ENCODE results near the gene SALL3.

The SALL3 gene

DNA sequence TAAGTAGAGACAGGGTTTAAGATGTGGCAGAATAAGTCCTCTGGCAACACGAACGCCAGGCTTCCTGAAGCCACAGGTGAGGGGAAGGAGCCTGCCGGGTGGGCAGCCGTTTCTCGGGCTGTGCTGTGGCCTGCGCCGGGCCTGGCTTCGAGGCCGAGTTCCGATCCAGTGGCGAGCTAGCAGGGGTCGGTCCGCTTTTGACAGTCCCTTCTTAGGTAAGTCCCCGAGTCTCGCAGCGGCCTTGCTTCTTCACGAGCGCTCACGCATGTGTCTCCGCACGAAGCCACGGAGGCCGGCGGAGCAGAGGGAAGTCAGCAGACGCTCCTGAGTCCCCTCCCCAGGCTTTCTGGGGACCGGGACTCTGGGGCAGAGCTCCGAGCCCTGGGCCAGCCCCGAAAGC is 26.0 kb downstream of the SALL3 start:
- no peaks in the 10 kb centered on the region for H3K36me3 Mint-ChIP-seq
- H3K9me3 Mint-ChIP-seq: no peaks in the 10 kb centered on the region
- no peak overlapping the region for H3K27ac Mint-ChIP-seq
- peaks cover 3% of the 10 kb centered on the region for H3K27me3 Mint-ChIP-seq
- H3K4me3 Mint-ChIP-seq: no peak overlapping the region
- H3K4me1 Mint-ChIP-seq: no peaks in the 10 kb centered on the region

DNA sequence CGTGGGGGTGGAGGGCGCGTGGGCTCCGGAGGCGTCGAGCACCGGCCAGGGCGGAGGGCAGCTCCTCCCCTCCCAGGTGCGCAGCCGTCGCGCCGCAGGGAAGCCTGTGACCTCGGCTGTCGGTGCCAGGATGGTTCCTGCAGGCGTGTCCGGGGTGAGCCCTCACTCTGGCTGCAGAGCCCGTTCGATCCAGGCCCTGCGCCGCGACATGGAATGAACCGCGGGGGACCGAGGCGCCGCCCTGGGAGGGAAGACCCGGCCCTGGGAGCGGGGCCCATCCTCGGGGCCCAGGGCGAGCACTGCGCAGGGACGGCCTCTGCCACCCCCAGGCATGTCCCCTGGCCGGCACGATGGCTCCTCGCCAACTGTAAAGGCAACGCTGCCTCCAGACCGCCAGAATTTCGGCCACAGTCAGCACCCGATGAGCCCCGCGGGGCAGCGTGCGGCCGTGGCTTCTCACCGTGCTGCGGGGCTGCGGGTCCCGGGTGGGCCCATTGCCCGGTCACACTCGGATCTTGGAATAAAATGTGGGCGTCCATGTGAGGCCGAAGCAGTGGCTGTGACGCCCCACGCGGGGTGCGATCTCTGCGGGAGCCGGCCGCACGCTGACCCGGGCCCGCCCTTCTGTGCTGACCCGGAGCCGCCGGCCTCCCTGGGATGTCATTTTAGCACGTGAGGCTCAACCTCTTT is 26.6 kb downstream of the SALL3 start:
- no peak overlapping the region for H3K4me3 Mint-ChIP-seq
- no peak overlapping the region for H3K27ac Mint-ChIP-seq
- no peaks in the 10 kb centered on the region for H3K4me1 Mint-ChIP-seq
- no peaks in the 10 kb centered on the region for H3K9me3 Mint-ChIP-seq
- peaks cover 3% of the 10 kb centered on the region for H3K27me3 Mint-ChIP-seq
- H3K36me3 Mint-ChIP-seq: no peaks in the 10 kb centered on the region

DNA sequence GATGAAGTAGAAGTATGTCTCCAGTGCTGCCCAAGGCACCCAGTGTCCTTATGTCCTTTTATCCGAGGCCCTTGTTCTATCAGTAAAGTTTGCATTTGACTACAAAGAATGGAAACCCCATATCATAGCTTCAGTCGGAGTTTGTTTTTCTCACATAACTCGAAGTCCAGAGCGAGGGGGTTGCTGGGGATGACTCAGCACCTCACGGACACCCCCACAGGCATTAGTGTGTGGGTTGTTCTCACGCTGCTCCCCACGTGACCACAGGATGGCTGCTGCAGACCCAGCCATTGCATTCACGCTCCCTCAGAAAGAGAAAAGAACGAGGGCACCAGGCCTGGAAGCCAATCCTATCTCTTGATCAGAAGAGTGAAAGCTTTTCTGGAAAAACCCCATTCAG is 27.8 kb downstream of the SALL3 start:
- H3K9me3 Mint-ChIP-seq: no peaks in the 10 kb centered on the region
- peaks cover 4% of the 10 kb centered on the region for H3K27me3 Mint-ChIP-seq
- H3K36me3 Mint-ChIP-seq: no peaks in the 10 kb centered on the region
- H3K4me3 Mint-ChIP-seq: no peak overlapping the region
- H3K4me1 Mint-ChIP-seq: no peaks in the 10 kb centered on the region
- no peak overlapping the region for H3K27ac Mint-ChIP-seq

DNA sequence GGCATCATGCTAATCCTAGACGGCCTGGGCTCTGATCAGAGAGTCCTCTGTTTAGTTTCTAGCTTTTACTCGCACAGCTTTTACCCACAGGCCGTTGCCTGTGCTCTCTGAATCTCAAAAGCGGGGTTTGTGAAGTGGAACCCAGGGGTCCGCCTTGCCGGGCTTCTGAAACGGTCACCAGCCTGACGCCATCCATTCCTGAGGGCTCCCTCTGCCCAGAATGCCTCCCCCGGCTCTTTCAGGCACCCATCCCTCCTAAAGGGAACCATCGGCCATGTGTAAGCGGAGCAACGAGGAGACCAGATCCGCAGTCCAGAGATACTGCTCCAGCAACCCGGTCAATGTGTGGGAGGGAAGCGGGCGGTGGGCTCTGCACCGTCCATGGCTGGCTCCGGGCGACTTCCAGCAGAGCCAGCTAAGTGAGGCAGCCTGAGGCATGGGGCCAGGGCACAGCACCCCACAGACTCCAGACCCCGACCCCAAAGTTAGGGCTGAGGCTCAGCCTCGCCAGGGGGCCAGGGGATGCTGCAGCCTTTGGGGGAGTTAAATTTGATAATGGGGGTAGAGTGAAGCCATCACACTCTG is 28.8 kb downstream of the SALL3 start:
- Mint-ChIP-seq H3K4me1 (no peaks in the 10 kb centered on the region), H3K27ac (no peak overlapping the region), H3K27me3 (peaks cover 4% of the 10 kb centered on the region), H3K9me3 (no peaks in the 10 kb centered on the region), H3K4me3 (no peak overlapping the region), H3K36me3 (no peaks in the 10 kb centered on the region)

DNA sequence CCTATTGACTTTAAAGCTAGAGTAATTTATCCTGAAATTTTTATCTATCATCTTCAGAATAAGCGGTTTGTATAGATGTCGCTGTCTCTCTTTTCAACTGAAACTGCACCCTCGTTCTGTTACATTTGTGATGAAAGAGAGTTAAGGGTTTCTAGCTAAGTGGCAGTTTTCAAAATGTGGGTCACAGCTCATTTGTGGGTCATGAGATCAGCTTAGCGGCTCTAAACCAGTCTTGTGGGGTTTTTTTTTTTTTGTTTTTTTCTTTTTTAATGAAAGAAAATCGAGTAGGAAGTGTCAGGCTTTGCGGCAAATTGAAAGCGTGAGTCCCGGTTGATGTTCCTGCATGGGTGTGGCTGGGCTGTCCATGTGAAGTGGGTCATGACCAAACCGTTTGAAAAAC is 31.2 kb downstream of the SALL3 start:
- Mint-ChIP-seq H3K27me3 (peaks cover 4% of the 10 kb centered on the region), H3K27ac (no peak overlapping the region), H3K4me1 (no peaks in the 10 kb centered on the region), H3K9me3 (no peaks in the 10 kb centered on the region), H3K4me3 (no peak overlapping the region), H3K36me3 (no peaks in the 10 kb centered on the region)

DNA sequence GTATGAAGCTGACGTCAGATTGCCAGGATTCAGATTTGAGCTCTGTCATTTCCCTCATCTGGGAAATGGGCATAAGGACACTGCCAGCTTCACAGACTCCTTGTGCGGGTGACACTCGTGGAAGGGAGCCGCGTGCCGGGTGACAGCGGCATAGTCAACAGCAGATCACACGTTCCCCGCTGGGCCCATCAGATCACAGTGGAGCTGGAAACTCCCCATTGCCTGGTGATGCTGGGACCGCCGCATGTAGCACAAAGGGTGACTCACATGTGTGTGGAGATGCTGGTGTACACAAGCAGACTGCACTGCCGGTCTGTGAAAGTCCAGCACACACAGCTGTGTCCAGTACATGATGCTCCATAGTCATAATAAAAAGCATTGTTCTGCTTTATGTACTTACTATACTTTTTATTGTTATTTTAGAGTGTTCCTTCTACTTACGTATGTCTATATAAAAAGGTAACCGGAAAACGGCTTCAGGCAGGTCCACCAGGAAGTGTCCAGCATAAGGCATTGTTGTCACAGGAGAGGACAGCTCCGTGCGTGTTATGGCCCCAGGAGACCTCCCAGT is 31.8 kb downstream of the SALL3 start:
- H3K27me3 Mint-ChIP-seq: peaks cover 4% of the 10 kb centered on the region
- no peak overlapping the region for H3K27ac Mint-ChIP-seq
- no peaks in the 10 kb centered on the region for H3K9me3 Mint-ChIP-seq
- H3K4me3 Mint-ChIP-seq: no peak overlapping the region
- no peaks in the 10 kb centered on the region for H3K4me1 Mint-ChIP-seq
- no peaks in the 10 kb centered on the region for H3K36me3 Mint-ChIP-seq

DNA sequence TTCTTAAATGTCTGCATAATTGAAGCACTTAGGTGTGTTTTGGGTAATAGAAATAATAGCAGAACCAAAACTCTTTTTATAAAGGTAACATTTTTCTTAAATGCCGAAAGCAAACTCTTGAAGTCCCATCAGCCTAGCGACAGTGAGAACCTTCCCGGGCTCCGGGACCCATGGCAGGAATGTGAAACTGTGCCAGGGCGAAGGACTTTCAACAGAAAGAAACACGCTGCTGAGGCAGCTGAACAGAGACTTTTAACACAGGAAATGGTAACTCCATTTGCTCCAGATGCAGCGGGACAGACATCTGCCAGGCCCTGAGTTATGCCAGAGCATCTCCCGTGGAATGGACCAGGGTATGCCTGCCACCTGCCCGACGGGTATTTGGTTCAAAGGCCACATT is 34.3 kb downstream of the SALL3 start:
- peaks cover 6% of the 10 kb centered on the region for H3K27me3 Mint-ChIP-seq
- H3K4me3 Mint-ChIP-seq: no peak overlapping the region

DNA sequence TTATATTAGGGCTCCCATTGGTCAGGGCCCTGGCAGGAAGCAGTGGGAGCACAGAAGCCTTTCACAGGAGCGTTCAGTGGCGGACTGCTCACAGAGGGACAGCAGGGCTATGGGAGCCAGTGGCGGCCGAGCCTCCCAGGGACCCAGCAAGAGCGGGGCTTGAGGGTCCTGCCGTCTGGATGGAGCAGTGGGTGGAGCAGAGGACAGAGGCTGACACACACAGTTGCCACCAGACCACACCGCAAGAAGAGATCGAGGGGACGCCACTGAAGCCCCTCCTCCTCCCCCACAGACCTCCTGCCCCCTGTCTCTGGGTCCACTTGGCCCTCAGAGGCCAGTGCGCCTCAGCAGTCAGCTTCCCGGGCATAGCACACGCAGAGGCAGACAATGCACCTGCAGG is 39.3 kb downstream of the SALL3 start:
- Mint-ChIP-seq H3K36me3 (no peaks in the 10 kb centered on the region), H3K27ac (no peak overlapping the region), H3K4me1 (no peaks in the 10 kb centered on the region), H3K4me3 (no peak overlapping the region), H3K9me3 (no peaks in the 10 kb centered on the region), H3K27me3 (peaks cover 4% of the 10 kb centered on the region)

More for the DNA sequence above, 34.3 kb downstream of the SALL3 start:
- Mint-ChIP-seq H3K4me1 (no peaks in the 10 kb centered on the region), H3K36me3 (no peaks in the 10 kb centered on the region), H3K9me3 (no peaks in the 10 kb centered on the region), H3K27ac (no peak overlapping the region)

DNA sequence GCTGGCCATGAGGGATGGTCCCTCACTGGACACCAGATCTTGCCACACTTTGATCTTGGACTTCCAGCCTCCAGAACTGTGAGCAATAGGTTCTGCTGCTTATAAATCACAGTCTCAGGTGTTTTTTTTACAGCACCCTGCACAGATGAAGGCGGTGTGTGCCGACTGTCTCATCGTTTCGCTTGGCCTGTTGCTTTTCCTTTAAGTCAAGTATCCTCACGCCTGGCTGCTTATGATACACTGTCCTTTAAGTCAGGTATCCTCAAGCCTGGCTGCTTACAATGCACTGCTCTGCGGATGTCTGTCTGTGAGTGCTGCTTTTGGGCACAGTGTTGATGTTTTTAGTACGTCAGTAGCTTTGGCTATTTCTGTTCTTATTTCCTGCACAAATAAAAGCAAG is 40.3 kb downstream of the SALL3 start:
- peaks cover 4% of the 10 kb centered on the region for H3K27me3 Mint-ChIP-seq
- H3K36me3 Mint-ChIP-seq: no peaks in the 10 kb centered on the region
- no peak overlapping the region for H3K4me3 Mint-ChIP-seq
- H3K27ac Mint-ChIP-seq: no peak overlapping the region
- H3K9me3 Mint-ChIP-seq: no peaks in the 10 kb centered on the region
- H3K4me1 Mint-ChIP-seq: no peaks in the 10 kb centered on the region

DNA sequence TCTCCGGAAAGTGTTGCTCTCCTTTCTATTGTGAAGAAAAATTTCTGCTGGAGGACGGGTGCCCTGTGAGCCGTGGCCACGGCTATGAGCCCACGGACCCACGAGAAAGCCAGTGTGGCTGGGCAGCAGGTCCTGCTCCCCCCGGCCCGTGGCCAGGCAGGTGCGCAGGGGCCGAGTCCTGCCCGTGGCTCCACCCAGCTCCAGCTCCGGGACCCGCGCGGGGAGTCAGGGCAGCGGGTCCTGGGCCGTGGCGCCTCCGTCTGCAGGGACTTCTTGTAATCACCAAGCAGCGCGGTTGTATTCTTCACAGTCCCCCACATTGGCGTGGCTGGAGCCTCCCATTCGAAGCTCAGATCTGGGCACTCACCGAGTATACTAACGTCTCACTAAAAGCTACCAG is 43.0 kb downstream of the SALL3 start:
- Mint-ChIP-seq H3K36me3 (no peaks in the 10 kb centered on the region), H3K9me3 (peaks cover 2% of the 10 kb centered on the region), H3K27me3 (peaks cover 4% of the 10 kb centered on the region), H3K27ac (no peak overlapping the region), H3K4me3 (no peak overlapping the region), H3K4me1 (no peaks in the 10 kb centered on the region)

DNA sequence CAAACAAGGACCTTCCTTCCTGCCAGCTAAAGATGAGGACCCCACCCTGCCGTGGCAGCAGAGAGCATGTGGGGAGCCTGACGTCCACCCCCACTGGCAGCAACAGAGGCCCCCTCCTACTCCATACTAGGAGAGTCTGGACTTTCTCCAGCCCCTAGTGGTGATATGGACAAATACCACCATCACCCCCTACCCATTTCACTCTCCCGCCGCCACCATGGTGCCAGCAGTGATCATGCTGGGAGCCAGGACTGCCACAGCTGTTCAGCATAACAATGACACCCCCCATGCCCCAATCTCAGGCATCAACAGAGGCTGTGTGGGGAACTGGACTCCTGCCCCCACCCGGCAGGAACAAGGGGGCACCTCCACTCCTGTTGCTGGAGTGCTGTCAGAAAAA is 46.9 kb downstream of the SALL3 start:
- Mint-ChIP-seq H3K27me3 (peaks cover 1% of the 10 kb centered on the region), H3K4me1 (no peaks in the 10 kb centered on the region), H3K36me3 (no peaks in the 10 kb centered on the region), H3K27ac (no peak overlapping the region), H3K9me3 (peaks cover 16% of the 10 kb centered on the region), H3K4me3 (no peak overlapping the region)

DNA sequence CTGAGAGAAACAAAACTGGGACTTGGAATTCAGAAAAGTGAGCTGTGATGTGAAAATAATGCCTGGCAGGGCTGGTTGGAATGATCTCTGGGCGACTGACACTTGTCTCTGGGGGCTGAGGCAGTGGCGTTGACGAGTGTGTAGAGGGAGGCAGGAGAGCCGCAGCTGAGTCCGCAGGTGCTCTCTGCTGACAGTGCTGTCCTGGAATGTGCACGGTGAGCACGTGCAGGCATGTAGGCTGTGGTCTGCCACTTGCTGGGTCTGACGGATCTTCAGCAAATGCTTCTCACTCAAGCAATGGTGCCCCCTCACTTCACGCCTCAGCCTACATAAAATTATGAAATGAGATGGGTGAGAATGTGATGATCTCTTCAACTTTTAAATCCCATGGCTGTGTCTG is 51.1 kb downstream of the SALL3 start:
- no peaks in the 10 kb centered on the region for H3K4me1 Mint-ChIP-seq

DNA sequence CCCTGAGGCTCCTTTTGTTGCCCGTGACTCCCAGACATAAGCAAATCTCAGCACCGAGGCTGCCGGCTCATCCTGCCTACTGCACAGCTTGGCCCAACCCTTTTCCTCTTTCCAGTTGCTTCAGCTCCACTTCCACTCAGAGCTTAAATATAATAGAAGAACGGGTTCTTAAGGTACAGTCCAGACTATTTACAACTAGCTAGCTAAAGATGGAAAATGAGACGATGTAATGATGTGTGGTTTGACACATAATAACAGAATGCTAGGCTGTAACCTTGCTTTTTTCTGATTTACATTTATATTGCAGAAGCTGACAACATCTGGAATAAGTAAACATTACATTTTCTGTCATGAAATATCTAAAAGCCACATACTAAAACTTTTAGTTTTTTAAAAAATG is 62.7 kb downstream of the SALL3 start:
- H3K4me3 Mint-ChIP-seq: no peak overlapping the region
- H3K9me3 Mint-ChIP-seq: no peaks in the 10 kb centered on the region
- peaks cover 3% of the 10 kb centered on the region for H3K27me3 Mint-ChIP-seq
- H3K36me3 Mint-ChIP-seq: no peaks in the 10 kb centered on the region
- no peaks in the 10 kb centered on the region for H3K4me1 Mint-ChIP-seq
- no peak overlapping the region for H3K27ac Mint-ChIP-seq

More for the DNA sequence above, 51.1 kb downstream of the SALL3 start:
- Mint-ChIP-seq H3K36me3 (no peaks in the 10 kb centered on the region), H3K9me3 (peaks cover 16% of the 10 kb centered on the region), H3K27ac (no peak overlapping the region), H3K4me3 (no peak overlapping the region), H3K27me3 (peaks cover 1% of the 10 kb centered on the region)

DNA sequence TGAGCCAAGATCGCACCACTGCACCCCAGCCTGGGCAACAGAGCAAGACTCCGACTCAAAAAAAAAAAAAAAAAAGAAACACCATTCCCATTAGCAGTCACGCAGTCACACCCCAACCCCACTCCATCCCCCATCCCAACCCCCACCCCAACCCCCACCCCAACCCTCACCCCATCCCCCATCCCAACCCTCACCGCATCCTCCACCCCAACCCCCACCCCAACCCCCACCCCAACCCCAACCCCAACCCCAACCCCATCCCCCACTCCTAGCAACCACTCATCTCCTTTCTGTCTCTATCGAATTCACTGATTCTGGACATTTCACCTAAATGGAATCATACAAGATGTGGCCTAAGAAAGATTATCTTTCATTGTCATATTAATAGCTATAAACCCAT is 63.7 kb downstream of the SALL3 start:
- no peaks in the 10 kb centered on the region for H3K4me1 Mint-ChIP-seq
- no peak overlapping the region for H3K4me3 Mint-ChIP-seq
- H3K9me3 Mint-ChIP-seq: no peaks in the 10 kb centered on the region
- H3K27me3 Mint-ChIP-seq: peaks cover 3% of the 10 kb centered on the region
- H3K27ac Mint-ChIP-seq: no peak overlapping the region
- H3K36me3 Mint-ChIP-seq: no peaks in the 10 kb centered on the region

DNA sequence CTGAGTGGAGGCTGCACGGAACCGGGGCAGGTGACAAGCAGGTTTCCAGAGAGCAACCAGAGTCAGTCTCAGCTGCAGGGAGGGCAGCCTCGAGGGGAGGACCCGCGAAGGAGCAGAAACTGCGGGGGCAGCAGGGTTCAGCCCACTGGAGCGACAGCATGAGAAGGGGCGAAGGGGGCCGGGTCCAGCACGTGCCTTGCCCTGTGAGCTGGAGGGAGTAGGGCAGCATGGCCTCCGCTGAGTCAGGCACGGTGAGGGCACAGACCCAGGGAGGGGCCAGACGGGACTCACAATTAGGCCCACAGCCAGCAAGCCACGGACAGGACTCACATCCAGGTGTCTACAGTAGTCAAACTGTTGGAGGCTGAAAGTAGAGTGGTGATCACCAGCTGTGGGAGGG is 66.9 kb downstream of the SALL3 start:
- no peaks in the 10 kb centered on the region for H3K9me3 Mint-ChIP-seq
- H3K27ac Mint-ChIP-seq: no peak overlapping the region
- H3K27me3 Mint-ChIP-seq: no peaks in the 10 kb centered on the region
- no peak overlapping the region for H3K4me3 Mint-ChIP-seq
- H3K4me1 Mint-ChIP-seq: no peaks in the 10 kb centered on the region
- no peaks in the 10 kb centered on the region for H3K36me3 Mint-ChIP-seq

DNA sequence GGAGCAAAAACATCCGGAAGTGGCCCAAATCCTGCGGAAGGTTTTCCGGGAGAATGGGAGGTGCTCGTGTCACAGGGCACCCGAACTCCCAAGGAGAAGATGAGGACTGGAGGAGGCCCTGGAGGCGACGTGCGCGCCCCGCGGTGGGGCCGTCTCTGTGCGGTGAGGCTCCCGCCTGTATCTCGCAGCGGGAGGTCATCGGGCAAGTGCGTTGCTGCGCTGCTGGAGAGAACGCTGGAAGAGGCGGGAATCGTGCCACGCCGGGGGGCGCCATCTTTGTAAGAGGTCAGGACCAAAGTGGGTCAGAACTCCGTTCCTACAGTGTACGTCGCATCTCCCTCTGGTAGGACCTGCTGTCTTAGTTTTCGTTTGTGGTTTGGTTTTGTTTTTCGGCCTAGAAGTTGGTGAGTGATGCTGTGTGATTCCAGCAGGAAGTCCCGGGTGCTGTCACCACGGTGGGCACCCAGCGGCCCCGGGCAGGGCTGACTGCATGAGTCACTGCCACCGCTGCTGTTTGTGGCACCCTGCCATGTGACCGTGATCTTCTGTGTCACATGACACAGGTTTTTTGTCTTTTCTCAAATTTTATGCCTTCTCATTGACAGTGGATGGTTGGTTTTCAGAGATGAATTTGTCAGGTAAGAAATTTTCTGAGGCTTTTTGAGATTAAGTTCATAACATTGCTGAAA is 68.1 kb downstream of the SALL3 start:
- Mint-ChIP-seq H3K9me3 (no peaks in the 10 kb centered on the region), H3K36me3 (no peaks in the 10 kb centered on the region), H3K4me1 (no peaks in the 10 kb centered on the region), H3K27ac (no peak overlapping the region), H3K4me3 (no peak overlapping the region), H3K27me3 (no peaks in the 10 kb centered on the region)
